ENCODE measurements around the gene R3HDM2. TPM values are rescaled to one million over a fixed set of nuclear protein-coding genes. Genes with fewer than 3 reads are reported as not detected.

Gene R3HDM2
- total RNA-seq, 2 donors from 2014 or later = 78.9 to 79.1 TPM

DNA sequence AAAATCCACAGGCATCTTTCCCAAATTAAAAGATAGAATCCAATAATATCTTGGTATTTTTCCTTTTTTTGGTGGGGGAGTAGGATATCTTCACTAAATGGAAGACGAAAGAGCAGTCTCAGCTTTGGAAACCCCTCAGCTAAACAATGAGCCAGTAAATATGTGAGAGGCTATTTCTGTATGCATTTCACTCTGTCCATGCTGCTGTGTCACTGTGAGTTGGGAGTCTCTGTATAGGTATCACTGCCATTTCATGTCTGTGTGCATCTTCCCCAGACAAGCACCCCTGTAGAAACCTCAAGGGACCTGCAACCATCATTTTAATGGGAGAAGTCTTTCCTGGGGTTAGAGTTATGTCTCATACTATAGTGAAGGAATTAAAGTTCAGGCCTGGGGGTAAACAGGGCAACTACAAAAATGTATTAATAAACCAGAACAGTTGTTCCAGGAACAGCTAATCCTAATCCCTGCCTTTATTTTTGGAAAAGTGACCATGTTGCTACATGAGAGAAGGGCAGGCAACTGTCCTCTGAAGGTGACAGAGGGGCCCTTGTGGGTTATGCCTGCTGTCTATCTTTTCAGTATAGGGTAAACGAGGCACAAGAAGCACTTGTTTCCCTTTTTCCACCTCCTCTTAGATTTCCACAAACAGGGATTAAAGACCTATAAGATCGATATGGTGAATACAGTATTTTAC is 168.6 kb downstream of the R3HDM2 start:
- DNase-seq (no peak), ATAC-seq (replicated peaks in 1 of 2) (no peak)
- H3K27me3 Mint-ChIP-seq (ENCODE audit: low read depth) = no peaks in the 10 kb centered on the region
- no peak overlapping the region for H3K4me3 Mint-ChIP-seq
- H3K4me1 Mint-ChIP-seq (ENCODE audit: low read depth) = peaks cover 6% of the 10 kb centered on the region
- H3K9me3 Mint-ChIP-seq = no peaks in the 10 kb centered on the region
- no peak overlapping the region for H3K27ac Mint-ChIP-seq
- peaks cover 2 to 7% of the 10 kb centered on the region in 2 donors for H3K36me3 Mint-ChIP-seq (ENCODE audit: insufficient read depth in 2 of 2)

DNA sequence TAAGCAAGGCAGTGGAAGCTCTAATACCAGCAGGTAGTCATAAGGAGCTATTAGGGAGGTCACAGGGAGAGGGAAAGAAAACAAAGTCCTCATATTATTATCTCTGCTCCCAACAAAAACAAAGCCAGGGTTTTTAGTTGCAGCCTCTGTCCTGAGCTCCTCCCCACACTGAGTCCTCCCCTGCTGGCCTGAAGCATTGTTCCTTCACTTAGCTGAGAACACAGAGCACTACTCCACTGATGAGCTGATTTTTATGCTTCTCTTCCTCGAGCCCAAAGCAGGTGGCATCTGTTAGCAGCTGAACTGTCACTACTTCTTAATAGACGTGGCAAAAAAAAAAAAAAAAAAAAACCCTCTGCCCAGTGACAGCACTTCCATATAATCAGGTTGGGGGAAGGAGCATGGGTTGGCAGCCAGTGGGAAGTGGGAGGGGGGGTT is 169.4 kb downstream of the R3HDM2 start:
- Mint-ChIP-seq H3K27me3 (ENCODE audit: low read depth) (no peaks in the 10 kb centered on the region), H3K27ac (no peak overlapping the region), H3K36me3 (ENCODE audit: insufficient read depth in 2 of 2) (peaks cover 0 to 5% of the 10 kb centered on the region in 2 donors), H3K9me3 (no peaks in the 10 kb centered on the region), H3K4me3 (no peak overlapping the region), H3K4me1 (ENCODE audit: low read depth) (peaks cover 6% of the 10 kb centered on the region)
- ATAC-seq (replicated peaks in 1 of 2) = no peak
- DNase-seq = no peak

DNA sequence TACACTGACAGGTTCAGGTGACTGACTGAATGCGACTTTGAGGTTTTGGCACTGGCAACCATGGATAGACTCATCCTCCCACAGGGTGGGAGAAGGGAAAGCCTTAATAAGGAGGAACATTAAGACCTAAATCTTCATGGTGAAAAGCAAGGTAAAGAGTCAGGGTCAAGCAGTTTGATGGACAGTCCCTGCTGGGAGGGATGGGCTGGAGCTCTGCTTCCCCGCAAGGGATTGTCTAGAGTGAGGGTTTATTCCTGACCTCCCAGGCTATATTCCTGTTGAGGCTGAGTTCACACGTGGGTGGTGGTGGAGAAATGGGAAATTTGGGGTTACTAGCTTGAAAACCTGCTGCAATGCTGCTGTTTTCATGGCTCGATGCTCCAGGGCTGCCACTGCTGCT is 170.5 kb downstream of the R3HDM2 start:
- Mint-ChIP-seq H3K36me3 (ENCODE audit: insufficient read depth in 2 of 2) (peaks cover under 1 to 8% of the 10 kb centered on the region in 2 donors), H3K27me3 (ENCODE audit: low read depth) (no peaks in the 10 kb centered on the region), H3K4me3 (no peak overlapping the region)

DNA sequence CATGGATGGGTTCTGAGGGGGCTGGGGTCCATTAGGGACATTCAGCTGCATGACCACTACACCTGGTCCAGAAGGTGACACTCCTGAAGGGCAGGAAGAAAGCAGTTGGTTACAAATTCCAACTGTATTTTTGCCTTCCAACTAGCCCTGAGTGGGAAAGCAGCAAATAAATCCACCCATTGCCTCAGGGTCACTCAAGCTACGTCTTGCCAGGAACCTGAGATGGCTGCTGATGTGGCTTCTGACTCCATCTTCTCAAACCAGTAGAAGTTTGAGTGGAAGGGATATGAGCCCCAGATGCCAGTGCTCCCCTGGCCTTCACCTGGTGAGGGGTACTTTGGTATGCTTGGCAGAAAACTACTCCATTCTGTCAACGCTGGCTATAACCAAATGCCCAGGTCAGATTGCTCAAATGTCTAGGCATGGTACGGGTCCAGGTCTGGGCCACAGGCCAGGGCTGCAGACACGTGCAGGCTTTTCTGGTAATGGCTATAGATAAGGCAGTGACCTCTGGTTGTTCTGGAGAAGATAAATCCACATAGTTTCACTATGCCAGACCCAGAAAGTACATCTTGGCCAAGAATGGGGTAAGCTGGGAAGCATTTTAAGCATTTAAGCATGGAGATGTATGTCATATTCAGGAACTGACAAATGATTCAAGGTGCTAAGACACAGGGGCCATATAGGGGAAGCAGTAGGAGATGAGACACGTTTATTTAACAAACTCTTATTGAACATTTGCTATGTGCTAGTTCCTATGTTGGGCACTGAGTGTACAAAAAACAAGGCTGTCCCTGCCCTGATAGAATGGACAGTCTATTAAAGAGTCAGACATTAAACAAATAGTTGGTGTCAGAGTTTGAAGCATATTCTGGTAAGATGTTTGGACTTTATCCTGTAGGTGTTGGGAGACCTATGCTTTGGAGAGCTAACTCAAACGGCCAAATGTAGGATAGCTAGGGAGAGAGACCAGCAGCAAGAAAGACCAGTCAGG is 171.6 kb downstream of the R3HDM2 start:
- no peaks in the 10 kb centered on the region for H3K9me3 Mint-ChIP-seq
- DNase-seq (no peak), ATAC-seq (replicated peaks in 1 of 2) (no peak)
- peaks cover 2 to 9% of the 10 kb centered on the region in 2 donors for H3K36me3 Mint-ChIP-seq (ENCODE audit: insufficient read depth in 2 of 2)
- no peaks in the 10 kb centered on the region for H3K27me3 Mint-ChIP-seq (ENCODE audit: low read depth)
- H3K4me1 Mint-ChIP-seq (ENCODE audit: low read depth) = peaks cover 6% of the 10 kb centered on the region
- no peak overlapping the region for H3K4me3 Mint-ChIP-seq
- H3K27ac Mint-ChIP-seq = no peak overlapping the region

More for the DNA sequence above, 170.5 kb downstream of the R3HDM2 start:
- no peak overlapping the region for H3K27ac Mint-ChIP-seq
- H3K9me3 Mint-ChIP-seq = no peaks in the 10 kb centered on the region
- peaks cover 6% of the 10 kb centered on the region for H3K4me1 Mint-ChIP-seq (ENCODE audit: low read depth)
- ATAC-seq (replicated peaks in 1 of 2) (no peak), DNase-seq (no peak)

DNA sequence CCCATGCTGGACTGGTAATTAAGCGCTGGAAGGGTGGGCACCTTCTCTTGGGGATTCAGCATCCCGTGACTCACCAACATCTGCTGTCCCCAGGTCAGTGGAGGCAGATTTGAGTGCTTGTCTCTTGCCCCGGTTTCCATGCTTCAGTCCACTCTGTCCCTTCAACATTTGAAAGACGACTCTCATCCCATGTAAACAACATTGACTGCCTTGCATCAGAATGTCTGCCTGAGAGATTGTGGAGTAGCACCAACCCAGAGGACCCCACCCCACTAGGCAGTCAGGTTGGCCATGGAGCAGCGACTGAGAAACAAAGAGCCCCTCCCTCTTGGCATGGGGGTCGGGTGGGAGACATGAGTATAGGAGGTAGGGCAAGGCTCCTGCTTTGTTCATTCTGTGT is 174.9 kb downstream of the R3HDM2 start:
- DNase-seq (no peak), ATAC-seq (replicated peaks in 1 of 2) (no peak)
- no peaks in the 10 kb centered on the region for H3K9me3 Mint-ChIP-seq
- H3K4me3 Mint-ChIP-seq = no peak overlapping the region
- no peak overlapping the region for H3K27ac Mint-ChIP-seq
- peaks cover 2 to 10% of the 10 kb centered on the region in 2 donors for H3K36me3 Mint-ChIP-seq (ENCODE audit: insufficient read depth in 2 of 2)
- H3K4me1 Mint-ChIP-seq (ENCODE audit: low read depth) = no peaks in the 10 kb centered on the region
- H3K27me3 Mint-ChIP-seq (ENCODE audit: low read depth) = no peaks in the 10 kb centered on the region

DNA sequence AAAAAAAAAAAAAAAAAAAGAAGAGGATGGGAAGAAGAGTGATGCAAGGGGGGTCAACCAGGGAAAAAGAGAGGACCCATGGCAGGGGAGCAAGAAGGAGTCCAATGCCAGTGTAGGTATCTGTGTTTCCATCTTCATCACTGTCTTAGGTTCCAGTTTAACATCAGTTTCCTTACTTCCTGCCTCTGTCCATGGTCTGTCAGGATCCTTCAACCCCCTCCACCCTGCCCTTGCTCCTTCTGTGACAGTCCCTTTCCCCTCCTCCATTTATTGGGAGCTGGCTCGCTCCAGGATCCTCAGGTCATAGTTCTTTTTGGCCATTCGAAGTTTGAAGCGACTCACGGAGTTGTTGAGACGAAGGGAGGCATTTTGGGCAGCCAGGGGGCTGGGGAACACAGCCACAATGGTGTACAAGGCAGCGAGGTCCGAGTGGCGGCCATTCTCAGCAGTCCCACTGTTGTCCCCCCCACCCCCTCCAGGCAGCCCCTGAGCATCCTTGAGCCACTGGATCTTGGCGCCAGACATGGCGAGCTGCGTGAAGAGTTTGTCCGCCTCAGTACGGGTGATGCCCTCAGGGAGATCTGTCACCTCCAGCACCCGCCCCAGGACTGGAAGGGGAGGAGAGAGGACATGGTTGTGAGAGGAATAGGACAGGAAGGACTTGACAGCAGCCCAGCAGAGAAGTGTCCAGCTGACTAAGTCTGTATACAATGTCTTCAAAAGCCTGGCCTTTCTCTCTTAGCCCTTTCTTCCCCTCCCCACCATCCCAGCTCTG is 176.2 kb downstream of the R3HDM2 start:
- H3K4me3 Mint-ChIP-seq = no peak overlapping the region
- ATAC-seq (replicated peaks in 1 of 2) (no peak), DNase-seq (no peak)
- peaks cover 2 to 9% of the 10 kb centered on the region in 2 donors for H3K36me3 Mint-ChIP-seq (ENCODE audit: insufficient read depth in 2 of 2)
- H3K9me3 Mint-ChIP-seq = no peaks in the 10 kb centered on the region
- H3K27me3 Mint-ChIP-seq (ENCODE audit: low read depth) = no peaks in the 10 kb centered on the region
- H3K4me1 Mint-ChIP-seq (ENCODE audit: low read depth) = no peaks in the 10 kb centered on the region
- no peak overlapping the region for H3K27ac Mint-ChIP-seq

DNA sequence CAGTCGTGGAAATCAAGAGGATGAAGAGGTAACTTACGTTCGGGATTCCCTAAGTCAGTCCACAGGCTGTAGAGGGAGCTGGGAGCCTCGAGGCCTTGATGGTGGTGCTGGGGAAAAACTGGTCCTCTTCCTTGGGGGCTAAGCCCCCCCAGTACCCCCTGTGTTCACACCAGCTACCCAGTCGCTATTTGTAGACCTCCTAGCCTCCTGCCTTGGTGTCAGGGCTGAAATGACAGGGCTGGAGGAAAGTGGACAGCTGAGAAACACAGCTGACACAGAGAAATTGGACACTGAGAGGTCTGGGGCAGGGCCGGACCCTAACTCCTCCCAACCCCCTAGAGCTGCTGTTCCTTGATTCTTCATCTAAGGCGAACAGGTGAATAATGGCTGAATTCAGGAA is 179.9 kb downstream of the R3HDM2 start, which contains the start of gene STAC3:
STAC3 (minus strand) TSS at position 232 of the 400 bp plus-strand sequence. CDS start 1,551 bp downstream, outside the sequence.
- Mint-ChIP-seq H3K27me3 (ENCODE audit: low read depth) (no peaks in the 10 kb centered on the region), H3K36me3 (ENCODE audit: insufficient read depth in 2 of 2) (peaks cover 1 to 2% of the 10 kb centered on the region in 2 donors), H3K4me1 (ENCODE audit: low read depth) (peaks cover 8% of the 10 kb centered on the region), H3K4me3 (no peak within 1 kb of the TSS), H3K27ac (no peak within 1 kb of the TSS), H3K9me3 (no peaks in the 10 kb centered on the region)
- no peak for DNase-seq
- ATAC-seq (replicated peaks in 1 of 2) = no peak

DNA sequence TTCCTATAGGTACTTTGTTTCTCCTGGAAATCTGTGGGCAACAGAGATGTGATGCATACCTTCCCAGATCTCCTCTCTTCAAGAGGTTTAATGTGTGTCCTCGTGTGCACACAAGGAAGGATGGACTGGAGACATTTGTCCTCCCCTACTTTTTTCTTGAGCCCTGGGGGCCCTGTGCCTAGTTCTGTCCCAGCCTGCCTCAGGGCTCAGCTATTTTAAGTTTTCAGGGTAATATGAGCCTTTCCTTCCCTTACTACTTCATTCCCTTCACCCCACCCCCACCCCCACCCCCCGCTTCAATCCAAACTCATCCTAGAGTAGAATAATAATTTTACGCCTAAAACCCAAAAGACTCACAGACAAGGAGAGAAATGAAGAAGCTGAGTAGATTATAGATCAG is 180.3 kb downstream of the R3HDM2 start:
- H3K4me1 Mint-ChIP-seq (ENCODE audit: low read depth) = peaks cover 8% of the 10 kb centered on the region
- H3K4me3 Mint-ChIP-seq = no peak overlapping the region
- no peak for ATAC-seq (replicated peaks in 1 of 2)
- no peak for DNase-seq
- no peaks in the 10 kb centered on the region for H3K9me3 Mint-ChIP-seq
- no peak overlapping the region for H3K27ac Mint-ChIP-seq
- H3K27me3 Mint-ChIP-seq (ENCODE audit: low read depth) = no peaks in the 10 kb centered on the region
- peaks cover 1 to 2% of the 10 kb centered on the region in 2 donors for H3K36me3 Mint-ChIP-seq (ENCODE audit: insufficient read depth in 2 of 2)

DNA sequence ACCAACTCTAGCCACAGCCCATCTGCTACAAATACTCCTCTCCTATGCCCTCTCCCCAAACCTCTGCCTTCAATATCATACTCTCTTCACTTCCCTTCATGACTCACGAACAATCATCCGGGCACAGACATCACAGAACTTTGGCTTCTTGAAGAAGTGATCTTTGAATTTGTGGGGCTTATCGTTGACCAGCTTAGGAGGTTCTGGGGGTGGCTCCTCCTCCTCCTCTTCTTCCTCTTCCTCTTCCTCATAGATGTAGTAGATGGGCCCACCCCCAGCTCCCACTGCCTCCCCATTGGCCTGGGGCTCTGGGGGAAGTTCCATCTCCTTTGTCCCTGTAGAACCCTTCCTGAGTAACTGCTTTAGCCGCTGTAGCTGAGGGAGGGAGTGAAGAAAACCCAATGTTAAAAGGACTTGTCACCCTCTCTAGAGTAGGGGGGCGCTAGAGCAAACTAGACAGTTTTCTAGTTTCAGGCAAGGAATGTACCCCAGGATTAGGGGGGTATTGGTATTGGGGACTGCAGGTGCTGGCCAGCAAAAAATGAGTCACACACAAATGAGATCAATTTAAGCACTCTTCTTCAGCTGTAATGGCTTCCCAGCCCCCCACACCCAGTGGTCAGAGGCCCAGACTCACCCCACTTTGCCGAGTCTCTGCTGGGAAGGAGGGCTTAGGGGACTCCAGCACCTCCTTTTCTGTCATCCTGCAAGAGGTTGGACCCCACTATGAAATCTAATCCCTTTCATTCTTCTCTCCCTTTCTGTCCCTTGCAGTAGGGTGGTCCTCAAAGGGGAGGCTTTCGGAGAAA is 181.7 kb downstream of the R3HDM2 start:
- peak in 1 of 2 donors; percentile 45 for ATAC-seq (replicated peaks in 1 of 2)
- H3K27me3 Mint-ChIP-seq (ENCODE audit: low read depth) = peaks cover 5% of the 10 kb centered on the region

DNA sequence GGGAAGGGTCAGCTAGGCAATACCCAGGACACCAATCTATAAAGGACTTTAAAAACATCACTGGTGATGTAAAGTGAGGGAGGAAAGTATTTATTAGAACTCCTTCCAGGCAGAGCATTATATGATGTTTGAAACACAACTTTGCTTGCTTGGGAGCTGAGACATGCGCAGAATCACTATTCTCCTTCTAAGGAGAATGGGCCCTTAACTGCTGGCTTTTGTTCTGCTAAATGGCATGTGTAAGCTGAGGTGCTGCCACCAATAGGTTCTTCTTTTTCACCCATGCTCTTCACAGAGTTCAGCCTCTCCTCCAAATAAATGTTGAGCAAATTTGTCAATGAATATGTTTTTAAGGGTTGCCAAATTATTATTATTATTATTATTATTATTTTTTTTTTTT is 183.8 kb downstream of the R3HDM2 start:
- ATAC-seq (replicated peaks in 1 of 2) = no peak
- peaks cover 32% of the 10 kb centered on the region for H3K4me1 Mint-ChIP-seq (ENCODE audit: low read depth)
- no peak overlapping the region for H3K4me3 Mint-ChIP-seq
- H3K27ac Mint-ChIP-seq = no peak overlapping the region
- peaks cover 22% of the 10 kb centered on the region for H3K27me3 Mint-ChIP-seq (ENCODE audit: low read depth)
- DNase-seq = no peak
- no peaks in the 10 kb centered on the region for H3K36me3 Mint-ChIP-seq (ENCODE audit: insufficient read depth in 2 of 2)
- H3K9me3 Mint-ChIP-seq = no peaks in the 10 kb centered on the region

More for the DNA sequence above, 181.7 kb downstream of the R3HDM2 start:
- H3K4me3 Mint-ChIP-seq = peak overlapping the region in 1 of 2 donors; percentile 14
- no peaks in the 10 kb centered on the region for H3K36me3 Mint-ChIP-seq (ENCODE audit: insufficient read depth in 2 of 2)
- H3K27ac Mint-ChIP-seq = no peak overlapping the region
- H3K9me3 Mint-ChIP-seq = no peaks in the 10 kb centered on the region
- no peak for DNase-seq
- peaks cover 11% of the 10 kb centered on the region for H3K4me1 Mint-ChIP-seq (ENCODE audit: low read depth)

DNA sequence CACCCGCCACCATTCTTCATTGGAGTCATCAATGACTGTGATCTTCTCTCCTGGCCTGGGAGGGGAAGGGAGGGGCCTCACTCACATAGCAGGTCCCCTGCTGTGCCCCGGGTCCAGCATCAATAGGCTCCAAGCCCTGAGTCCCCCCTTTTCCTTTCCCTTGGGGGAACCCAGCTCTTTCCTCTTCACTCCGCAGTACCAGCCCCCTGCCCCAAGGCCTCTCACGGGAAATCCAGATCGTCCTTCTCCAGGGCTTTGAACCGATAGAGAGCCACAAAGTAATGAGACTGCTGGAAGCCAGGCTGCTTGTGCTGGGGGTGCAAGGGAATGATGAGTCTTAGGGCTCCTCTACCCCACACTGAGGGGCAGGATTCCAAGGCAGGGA is 186.5 kb downstream of the R3HDM2 start:
- peaks cover 57% of the 10 kb centered on the region for H3K4me1 Mint-ChIP-seq (ENCODE audit: low read depth)
- H3K36me3 Mint-ChIP-seq (ENCODE audit: insufficient read depth in 2 of 2) = peaks cover 6 to 10% of the 10 kb centered on the region in 2 donors
- peaks cover 40% of the 10 kb centered on the region for H3K27me3 Mint-ChIP-seq (ENCODE audit: low read depth)
- DNase-seq (no peak), ATAC-seq (replicated peaks in 1 of 2) (no peak)
- H3K9me3 Mint-ChIP-seq = no peaks in the 10 kb centered on the region
- H3K27ac Mint-ChIP-seq = no peak overlapping the region
- peak overlapping the region in 1 of 2 donors; percentile 100 for H3K4me3 Mint-ChIP-seq

Measured in activated T-cell treated with anti-CD3 and anti-CD28 coated beads, Interleukin-2, amount 50 U/mL, for 72 hours (primary cell).